Measurements from ENCODE around the gene FMR1. TPM values are rescaled to one million over a fixed set of nuclear protein-coding genes. Genes with fewer than 3 reads are reported as not detected.

FMR1 gene
- polyA plus RNA-seq, 1 experiment: 22.4 TPM

GRCh38 chrX:147948531-147948930, 36.8 kb downstream of the FMR1 start:
- H3K9me3 ChIP-seq (ENCODE audit: control insufficient read depth, insufficient read depth, low read length): no peaks in the 10 kb centered on the region
- TF ChIP-seq, protein P1, sequence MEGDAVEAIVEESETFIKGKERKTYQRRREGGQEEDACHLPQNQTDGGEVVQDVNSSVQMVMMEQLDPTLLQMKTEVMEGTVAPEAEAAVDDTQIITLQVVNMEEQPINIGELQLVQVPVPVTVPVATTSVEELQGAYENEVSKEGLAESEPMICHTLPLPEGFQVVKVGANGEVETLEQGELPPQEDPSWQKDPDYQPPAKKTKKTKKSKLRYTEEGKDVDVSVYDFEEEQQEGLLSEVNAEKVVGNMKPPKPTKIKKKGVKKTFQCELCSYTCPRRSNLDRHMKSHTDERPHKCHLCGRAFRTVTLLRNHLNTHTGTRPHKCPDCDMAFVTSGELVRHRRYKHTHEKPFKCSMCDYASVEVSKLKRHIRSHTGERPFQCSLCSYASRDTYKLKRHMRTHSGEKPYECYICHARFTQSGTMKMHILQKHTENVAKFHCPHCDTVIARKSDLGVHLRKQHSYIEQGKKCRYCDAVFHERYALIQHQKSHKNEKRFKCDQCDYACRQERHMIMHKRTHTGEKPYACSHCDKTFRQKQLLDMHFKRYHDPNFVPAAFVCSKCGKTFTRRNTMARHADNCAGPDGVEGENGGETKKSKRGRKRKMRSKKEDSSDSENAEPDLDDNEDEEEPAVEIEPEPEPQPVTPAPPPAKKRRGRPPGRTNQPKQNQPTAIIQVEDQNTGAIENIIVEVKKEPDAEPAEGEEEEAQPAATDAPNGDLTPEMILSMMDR (IDR thresholded peaks at IDR 0.05; ENCODE audit: low read depth, low read length): no peak
- H3K4me3 ChIP-seq (ENCODE audit: low read depth, low read length): no peak overlapping the region
- POLR2A ChIA-PET: no interaction called here
- CTCF ChIA-PET: no interaction called here
- H3K27ac ChIP-seq (ENCODE audit: low read depth, low read length): no peak overlapping the region
- no peak for DNase-seq (ENCODE audit: low read depth, low spot score)
- no peaks in the 10 kb centered on the region for H3K27me3 ChIP-seq (ENCODE audit: control insufficient read depth, insufficient read depth, low read length)

DNA sequence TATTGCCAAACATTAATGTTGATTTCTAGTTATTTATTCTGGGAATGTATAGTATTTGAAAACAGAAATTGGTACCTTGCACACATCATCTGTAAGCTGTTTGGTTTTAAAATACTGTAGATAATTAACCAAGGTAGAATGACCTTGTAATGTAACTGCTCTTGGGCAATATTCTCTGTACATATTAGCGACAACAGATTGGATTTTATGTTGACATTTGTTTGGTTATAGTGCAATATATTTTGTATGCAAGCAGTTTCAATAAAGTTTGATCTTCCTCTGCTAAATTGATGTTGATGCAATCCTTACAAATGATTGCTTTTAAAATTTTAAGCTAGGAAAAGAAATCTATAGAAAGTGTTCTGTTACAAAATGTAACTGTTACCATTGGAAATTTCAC, 38.6 kb downstream of the FMR1 start:
- TF ChIP-seq, protein P1 (IDR thresholded peaks at IDR 0.05; ENCODE audit: low read depth, low read length): no peak
- no peaks in the 10 kb centered on the region for H3K9me3 ChIP-seq (ENCODE audit: control insufficient read depth, insufficient read depth, low read length)
- DNase-seq (ENCODE audit: low read depth, low spot score): no peak
- H3K27ac ChIP-seq (ENCODE audit: low read depth, low read length): no peak overlapping the region
- CTCF ChIA-PET: no interaction called here
- POLR2A ChIA-PET: no interaction called here
- H3K27me3 ChIP-seq (ENCODE audit: control insufficient read depth, insufficient read depth, low read length): no peaks in the 10 kb centered on the region
- no peak overlapping the region for H3K4me3 ChIP-seq (ENCODE audit: low read depth, low read length)

DNA sequence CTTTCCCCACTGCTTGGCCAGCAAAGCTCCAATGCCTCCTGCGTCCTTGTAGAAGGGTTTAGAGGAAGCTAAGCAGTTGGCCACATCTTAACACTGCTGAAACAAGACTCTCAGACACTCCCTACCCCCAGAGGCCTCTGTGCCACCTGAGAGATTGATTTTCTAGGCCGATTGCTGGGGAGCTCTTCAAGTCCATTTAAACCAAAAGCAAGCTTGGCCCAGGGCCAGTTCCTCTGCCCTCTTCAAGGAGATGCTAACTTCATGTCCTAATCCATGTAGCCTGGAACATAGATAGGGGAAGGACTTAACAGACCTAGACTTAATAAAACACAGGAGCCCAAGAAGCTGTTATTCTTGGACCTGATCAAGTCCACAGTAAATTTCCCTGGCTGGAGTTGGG, 42.3 kb downstream of the FMR1 start:
- Histone ChIP-seq H3K4me3 (ENCODE audit: low read depth, low read length) (no peak overlapping the region), H3K27ac (ENCODE audit: low read depth, low read length) (no peak overlapping the region), H3K27me3 (ENCODE audit: control insufficient read depth, insufficient read depth, low read length) (no peaks in the 10 kb centered on the region), H3K9me3 (ENCODE audit: control insufficient read depth, insufficient read depth, low read length) (no peaks in the 10 kb centered on the region)
- no peak for DNase-seq (ENCODE audit: low read depth, low spot score)
- TF ChIP-seq, protein P1 (IDR thresholded peaks at IDR 0.05; ENCODE audit: low read depth, low read length): no peak
- POLR2A ChIA-PET: no interaction called here
- CTCF ChIA-PET: no interaction called here

DNA sequence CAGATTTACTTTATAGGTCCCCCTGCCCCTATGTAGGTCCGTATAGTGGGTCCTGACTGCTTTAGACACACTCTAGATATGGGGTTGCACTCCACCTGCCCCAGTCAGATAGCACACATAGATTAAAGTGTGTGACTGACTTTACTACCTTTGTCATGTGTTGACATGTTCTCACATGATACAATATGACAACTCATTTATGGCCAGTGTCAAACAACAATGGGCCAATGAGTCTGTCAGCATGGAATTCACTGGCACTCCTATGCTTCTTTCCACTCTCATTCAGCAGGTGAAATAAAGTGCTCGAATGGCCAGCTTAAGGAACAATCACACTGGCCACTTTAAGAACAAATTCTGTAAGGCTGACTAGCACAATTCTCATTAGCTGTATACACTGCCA, 45.6 kb downstream of the FMR1 start:
- TF ChIP-seq, protein P1 (IDR thresholded peaks at IDR 0.05; ENCODE audit: low read depth, low read length): no peak
- POLR2A ChIA-PET: no interaction called here
- no peaks in the 10 kb centered on the region for H3K9me3 ChIP-seq (ENCODE audit: control insufficient read depth, insufficient read depth, low read length)

DNA sequence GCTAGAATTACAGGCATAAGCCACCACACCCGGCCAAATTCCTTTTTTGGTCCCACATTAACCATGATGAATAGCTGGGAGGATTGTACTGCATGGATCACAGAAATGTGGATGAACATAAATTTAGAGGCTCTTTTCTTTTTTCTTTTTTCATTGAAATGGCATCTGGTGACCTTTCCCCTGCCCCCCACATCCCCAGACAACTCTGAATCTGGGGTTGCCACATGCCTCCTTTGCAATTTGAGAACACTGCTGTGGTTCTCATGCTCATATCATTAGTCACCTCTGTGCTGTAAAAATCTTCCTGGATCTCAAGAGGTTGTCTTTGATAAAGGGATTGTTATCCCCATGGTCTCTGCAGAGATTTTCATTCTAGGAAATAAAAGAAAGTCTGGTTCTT, 46.6 kb downstream of the FMR1 start:
- TF ChIP-seq, protein P1 (IDR thresholded peaks at IDR 0.05; ENCODE audit: low read depth, low read length): no peak
- POLR2A ChIA-PET: no interaction called here
- Histone ChIP-seq H3K27ac (ENCODE audit: low read depth, low read length) (no peak overlapping the region), H3K9me3 (ENCODE audit: control insufficient read depth, insufficient read depth, low read length) (no peaks in the 10 kb centered on the region), H3K27me3 (ENCODE audit: control insufficient read depth, insufficient read depth, low read length) (no peaks in the 10 kb centered on the region), H3K4me3 (ENCODE audit: low read depth, low read length) (no peak overlapping the region)
- CTCF ChIA-PET: no interaction called here
- peak; percentile 2 for DNase-seq (ENCODE audit: low read depth, low spot score)

More for the DNA sequence above, 45.6 kb downstream of the FMR1 start:
- CTCF ChIA-PET: no interaction called here
- H3K27me3 ChIP-seq (ENCODE audit: control insufficient read depth, insufficient read depth, low read length): no peaks in the 10 kb centered on the region
- DNase-seq (ENCODE audit: low read depth, low spot score): no peak
- no peak overlapping the region for H3K27ac ChIP-seq (ENCODE audit: low read depth, low read length)
- no peak overlapping the region for H3K4me3 ChIP-seq (ENCODE audit: low read depth, low read length)

All from AG04450 (cell line).